Sigmoid colon (tissue), 4 donors: Measurements from ENCODE around the gene DNAI1.

Source experiments
- EP300 ChIP-seq, 4 donors: sonication (generic); formaldehyde crosslinking; IDR thresholded peaks; one replicate each; pipeline ENCODE4 v1.6.1; 2017; ENCODE audit warnings: antibody characterized with exemption in 4 of 4
- POLR2A ChIP-seq, 2 donors: fragments of 450-650 bp; IDR thresholded peaks; one replicate each; pipeline ENCODE4 v1.6.1; 2016; ENCODE audit warnings: antibody characterized with exemption in 2 of 2, mild to moderate bottlenecking in 2 of 2, moderate library complexity in 2 of 2

GRCh38 chr9:34554211-34555001 lies 95.8 kb downstream of the DNAI1 start:
- TF ChIP-seq POLR2A (IDR thresholded peaks at IDR 0.05) (no peak), EP300 (IDR thresholded peaks at IDR 0.05) (no peak)
